GM18526 (cell line): ENCODE measurements around the gene APOF.
A peak's percentile ranks its signal among the peaks of the same experiment; 100 is the strongest.

Experiments used
- POLR2A ChIP-seq: IDR thresholded peaks from 3 replicates; pipeline ENCODE4 v1.6.1; 2011; ENCODE audit not compliant: insufficient read length; ENCODE audit errors: extremely low read depth

Gene APOF

DNA sequence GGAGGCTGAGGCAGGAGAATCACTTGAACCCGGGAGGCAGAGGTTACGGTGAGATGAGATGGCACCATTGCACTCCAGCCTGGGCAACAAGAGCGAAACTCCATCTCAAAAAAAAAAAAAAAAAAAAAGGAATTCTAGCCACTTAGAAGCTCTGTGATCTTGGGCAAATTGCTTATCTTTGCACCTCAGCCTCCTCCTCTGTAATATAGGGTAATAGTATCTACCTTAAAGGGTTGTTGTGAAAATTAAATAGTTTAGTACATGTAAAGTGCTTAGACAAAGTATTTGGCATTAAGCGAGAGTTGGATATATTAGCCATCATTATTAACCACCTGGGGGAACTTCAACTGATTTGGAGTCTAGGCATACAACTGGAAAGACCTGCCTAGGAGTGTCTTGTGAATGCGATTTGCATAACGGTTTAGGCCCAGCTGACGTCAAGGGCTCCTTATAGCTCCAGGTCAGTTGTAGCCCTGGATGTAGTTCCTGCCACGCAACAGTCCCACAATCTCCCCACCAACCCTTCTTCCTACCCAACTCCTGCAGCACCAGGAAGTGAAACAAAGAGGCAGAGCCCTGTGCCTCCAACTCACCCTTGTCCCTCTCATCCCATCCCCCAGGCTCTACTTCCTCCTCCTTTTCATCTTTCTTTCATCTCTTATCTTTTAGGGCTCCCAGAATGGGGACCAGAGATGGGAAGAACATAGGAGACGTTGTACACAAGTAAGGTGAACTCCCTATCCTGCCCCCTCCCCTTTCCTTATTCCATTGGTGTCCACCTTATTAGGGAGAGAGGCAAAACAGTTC is 26.1 kb downstream of the APOF start:
- TF ChIP-seq POLR2A = no peak

- no peak for TF ChIP-seq POLR2A
Measured at GRCh38 chr12:56334490-56334793, 28.2 kb downstream of the APOF start.

DNA sequence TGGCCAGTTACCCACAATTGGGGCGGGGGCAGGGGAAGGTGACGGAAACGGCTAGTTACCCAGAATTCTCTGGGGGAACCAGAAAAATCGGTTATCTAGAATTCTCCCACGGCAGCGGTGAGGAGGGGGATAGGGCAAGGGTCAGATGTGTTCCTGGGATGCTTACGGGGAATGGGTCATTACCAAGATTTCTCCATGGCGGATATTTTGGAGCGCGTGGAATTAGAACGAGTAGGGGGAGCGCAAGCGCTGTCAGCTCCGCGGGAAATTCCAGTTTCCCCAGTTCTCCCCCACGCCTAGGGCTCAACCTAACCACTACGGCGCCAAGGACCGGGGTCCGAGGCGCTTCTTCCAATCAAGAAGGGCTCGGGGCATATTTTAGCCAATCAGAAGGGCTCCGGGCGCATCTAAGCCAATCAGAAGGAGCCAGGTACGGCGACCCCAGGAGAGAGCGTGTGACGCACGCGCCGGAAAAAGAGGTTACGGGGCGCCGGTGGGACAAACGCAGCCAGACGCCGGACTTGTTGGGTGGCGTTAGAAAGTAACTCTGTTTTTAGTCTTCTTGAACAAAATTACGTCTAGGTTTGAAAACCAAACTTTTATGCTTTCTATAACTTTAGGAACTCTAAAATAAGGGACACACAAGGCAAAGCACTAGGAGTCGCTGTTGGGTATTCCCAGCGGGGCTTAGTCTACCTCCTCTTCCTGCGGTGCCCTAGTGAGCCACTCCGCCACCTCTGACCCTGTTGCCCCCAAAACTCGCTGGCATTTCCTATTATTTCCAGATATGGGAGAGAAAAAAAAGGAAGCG is 28.8 kb downstream of the APOF start, which contains the start of gene PAN2:
TSS of gene PAN2 (minus strand) at position 322 of the 811 bp plus-strand sequence. CDS start 906 bp downstream, outside the sequence.
- TF ChIP-seq POLR2A = peak; percentile 88

DNA sequence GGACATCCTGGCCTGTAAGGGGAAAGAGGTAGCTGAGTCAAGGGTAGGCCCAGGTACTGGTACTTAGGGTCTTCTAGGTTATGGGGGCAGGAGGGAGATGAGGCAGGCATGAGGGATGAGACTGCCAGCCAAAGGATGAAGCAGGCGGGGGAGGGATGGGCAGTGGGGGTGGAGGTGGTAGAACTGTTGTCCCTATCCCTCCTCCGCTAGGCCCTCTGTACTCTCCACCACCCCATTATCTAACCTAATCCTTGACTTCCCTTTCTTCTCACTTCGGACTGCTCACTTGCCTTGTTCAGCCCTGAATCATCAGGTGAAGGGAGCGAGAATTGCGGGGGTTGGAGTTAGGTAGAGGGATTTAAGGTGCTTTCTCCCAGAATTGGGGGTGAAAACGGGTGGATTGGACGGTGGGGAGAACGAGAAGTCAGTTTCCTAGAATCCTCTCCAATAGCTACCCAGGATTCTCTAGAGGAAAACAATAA is 29.4 kb downstream of the APOF start:
- TF ChIP-seq POLR2A = no peak

- no peak for TF ChIP-seq POLR2A
Measured at GRCh38 chr12:56332512-56333196, 30.0 kb downstream of the APOF start.

DNA sequence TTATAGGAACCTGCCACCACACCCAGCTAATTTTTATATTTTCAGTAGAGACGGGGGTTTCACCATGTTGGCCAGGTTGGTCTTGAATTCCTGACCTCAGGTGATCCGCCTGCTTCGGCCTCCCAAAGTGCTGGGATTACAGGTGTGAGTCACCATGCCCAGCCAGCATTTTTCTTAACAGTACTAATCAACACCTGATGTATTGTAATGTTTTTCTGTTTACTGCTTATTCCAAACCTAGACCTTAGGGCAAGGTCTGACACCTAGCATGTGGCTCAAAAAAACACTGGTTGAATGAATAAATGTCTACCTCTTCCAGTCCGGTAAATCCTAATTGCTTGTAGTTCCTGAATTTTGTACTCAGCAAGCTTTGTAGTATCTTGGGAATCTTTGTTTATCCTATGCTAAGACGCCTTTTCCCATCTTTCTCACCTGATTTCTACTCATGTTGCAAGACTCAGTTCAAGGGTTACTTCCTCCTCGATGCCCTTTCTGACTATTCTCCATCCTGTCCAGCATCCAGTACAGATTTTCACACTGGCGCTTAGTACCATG is 31.6 kb downstream of the APOF start:
- TF ChIP-seq POLR2A = no peak

- no peak for TF ChIP-seq POLR2A
Measured at GRCh38 chr12:56326533-56326932, 36.1 kb downstream of the APOF start.

DNA sequence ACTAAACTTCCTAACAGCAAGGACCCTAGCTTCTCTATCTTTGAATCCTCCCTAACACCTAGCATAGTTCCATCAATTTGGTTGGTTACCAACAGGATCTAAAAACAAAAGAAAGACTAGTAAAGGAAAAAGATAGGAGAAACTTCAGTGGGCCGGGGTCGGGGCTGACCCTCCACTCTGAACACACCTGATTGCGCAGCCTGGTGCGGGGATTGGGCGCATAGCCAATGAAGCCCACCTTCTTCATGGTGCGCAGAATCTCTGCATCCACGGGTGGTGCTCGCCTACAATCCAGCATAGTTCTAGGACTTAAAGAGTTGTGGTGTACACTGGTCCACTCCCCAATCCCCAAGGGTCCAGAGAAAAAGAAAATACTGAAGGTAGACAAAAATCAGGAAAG is 36.5 kb downstream of the APOF start:
- TF ChIP-seq POLR2A = no peak

DNA sequence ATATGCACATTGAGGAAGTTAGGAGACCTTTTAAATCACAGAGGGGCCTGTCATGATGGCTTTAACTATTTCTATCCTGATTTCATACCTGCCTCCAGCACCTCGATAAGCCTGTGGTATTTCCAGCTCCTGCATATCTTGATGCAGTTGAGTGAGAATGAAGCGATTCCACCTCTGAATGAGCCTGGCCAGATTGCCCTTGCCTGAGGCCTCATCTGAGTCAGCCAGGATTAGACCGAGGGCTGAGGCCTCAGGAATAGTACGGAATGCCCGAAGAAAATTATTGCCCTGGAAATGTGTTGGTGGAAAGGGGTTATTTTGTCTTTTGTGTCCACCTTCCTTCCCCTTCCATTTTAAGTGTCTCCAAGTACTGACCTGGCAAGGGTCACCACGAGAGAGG is 38.5 kb downstream of the APOF start:
- no peak for TF ChIP-seq POLR2A

- TF ChIP-seq POLR2A = no peak
Measured at GRCh38 chr12:56321027-56321426, 41.6 kb downstream of the APOF start.

DNA sequence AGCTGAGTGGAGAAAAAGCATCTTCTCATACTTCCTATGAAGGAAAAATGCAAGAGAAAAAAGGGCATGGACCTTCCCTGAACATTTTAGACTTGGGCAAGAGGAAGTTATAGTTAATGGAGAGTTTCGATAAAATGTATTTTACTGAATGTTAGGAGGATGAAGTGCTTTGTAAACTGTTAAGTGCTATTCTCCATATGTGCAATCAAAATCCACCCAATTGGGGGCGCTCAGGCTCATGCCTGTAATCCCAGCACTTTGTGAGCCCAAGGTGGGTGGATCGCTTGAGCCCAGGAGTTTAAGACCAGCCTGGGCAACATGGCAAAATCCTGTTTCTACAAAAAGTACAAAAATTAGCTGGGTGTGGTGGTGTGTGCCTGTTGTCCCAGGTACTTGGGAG is 45.0 kb downstream of the APOF start:
- TF ChIP-seq POLR2A = no peak

DNA sequence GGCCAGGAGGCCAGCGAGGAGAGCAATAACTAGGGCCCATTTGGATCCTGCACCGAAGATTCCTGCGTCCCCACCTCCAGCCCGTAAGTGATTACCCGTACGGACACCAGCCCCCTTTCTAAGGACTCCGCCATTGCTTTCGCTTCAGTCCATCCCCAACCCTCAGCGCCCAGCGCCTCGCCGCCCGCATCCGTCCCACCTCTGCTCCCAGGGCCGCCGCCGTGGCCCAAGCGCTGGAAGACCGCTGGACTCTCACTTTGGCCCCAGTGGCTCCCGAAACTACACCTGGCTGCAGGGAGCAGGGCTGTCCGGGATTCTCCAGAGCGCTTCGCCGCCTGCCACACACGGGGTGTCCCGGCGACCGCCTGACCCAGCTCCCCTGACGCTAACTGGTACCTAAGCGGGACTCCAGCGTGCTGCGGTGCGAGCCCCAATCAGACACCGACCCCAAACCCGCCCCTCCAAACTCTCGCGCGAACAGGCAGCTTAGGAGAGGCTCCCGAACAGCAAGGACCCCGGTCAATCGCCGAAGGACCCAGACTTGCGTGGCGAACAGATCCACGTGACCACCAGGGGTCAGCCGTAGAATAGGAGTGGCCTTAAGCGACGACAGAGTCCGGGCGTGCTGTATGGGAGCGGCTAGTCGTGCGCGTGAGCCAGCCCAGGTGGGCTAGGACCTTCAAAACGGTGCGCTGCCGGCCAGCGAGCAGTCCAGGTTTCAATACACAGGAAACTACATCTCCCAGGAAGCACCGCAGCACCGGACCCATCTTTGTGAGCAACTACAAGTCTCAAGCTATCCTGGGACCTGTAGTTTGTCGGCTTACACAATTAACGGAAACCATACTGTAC is 46.8 kb downstream of the APOF start, which contains the start of gene CNPY2:
TSS of gene CNPY2 (minus strand) at position 367 of the 852 bp plus-strand sequence. CDS start 771 bp downstream, outside the sequence.
- TF ChIP-seq POLR2A = peak; percentile 93

- TF ChIP-seq POLR2A = no peak
Measured at GRCh38 chr12:56315249-56315621, 47.4 kb downstream of the APOF start.

- no peak for TF ChIP-seq POLR2A
Measured at GRCh38 chr12:56311003-56311402, 51.7 kb downstream of the APOF start.
